AG04450 (cell line): ENCODE data around the gene VAV3. TPM values are rescaled to one million over a fixed set of nuclear protein-coding genes. Genes with fewer than 3 reads are reported as not detected.
"Not testable (repeated sequence)": the region's sequence is repeated elsewhere in the genome, so short reads cannot be mapped to it uniquely, and the experiment has no call there.

ENCODE experiments used
- CTCF ChIA-PET: fragments of 300-600, 350-600 bp; formaldehyde crosslinking; extraction: SDS; loops from one replicate; lab custom pipeline; 2022; ENCODE audit warnings: antibody characterized with exemption, inconsistent platforms; lab: Charles Lee
- POLR2A ChIA-PET: fragments of 350-600 bp; formaldehyde crosslinking; extraction: SDS; loops from one replicate; lab custom pipeline; 2021; ENCODE audit warnings: antibody characterized with exemption, inconsistent platforms; lab: Yijun Ruan, JAX
- DNase-seq: peaks from one replicate; pipeline ENCODE4 v3.0.0-alpha.2; 2011; ENCODE audit warnings: low read depth, low spot score
- H3K27ac ChIP-seq: one replicate; pipeline ENCODE4 v1.5.1; 2012; ENCODE audit warnings: low read depth, low read length, control low read depth
- H3K27me3 ChIP-seq: one replicate; pipeline ENCODE4 v1.6.0; 2012; ENCODE audit warnings: low read length; ENCODE audit not compliant: control insufficient read depth, insufficient read depth
- H3K4me3 ChIP-seq: 2 replicates; pipeline ENCODE4 v1.5.1; 2011; ENCODE audit warnings: mild to moderate bottlenecking, low read depth, low read length, control low read depth
- H3K9me3 ChIP-seq: 2 replicates; pipeline ENCODE4 v1.5.1; 2012; ENCODE audit warnings: low read length; ENCODE audit not compliant: control insufficient read depth, insufficient read depth
- CTCF ChIP-seq: IDR thresholded peaks from 2 replicates; pipeline ENCODE4 v1.5.1; 2011; ENCODE audit warnings: low read depth, low read length, control low read depth, inconsistent platforms
- polyA plus RNA-seq: library from polyadenylated mRNA; depleted of rRNA; stranded (reverse); fragments of >200 nt; gene quantifications from 2 replicates; pipeline ENCODE4 v1.2.3, GENCODE V29; 2011

Gene VAV3
- polyA plus RNA-seq, 1 experiment, result 0.02 TPM

- no peak for TF ChIP-seq CTCF
- no peaks in the 10 kb centered on the region for H3K9me3 ChIP-seq
- DNase-seq, result no peak
- H3K27ac ChIP-seq, result no peak overlapping the region
- H3K4me3 ChIP-seq, result no peak overlapping the region
- POLR2A ChIA-PET, result no interaction called here
- no peaks in the 10 kb centered on the region for H3K27me3 ChIP-seq
- CTCF ChIA-PET, result no interaction called here
These were observed 305.0 kb downstream of the VAV3 start for GRCh38 chr1:107659961-107660360.

GRCh38 chr1:107657356-107657755 lies 307.6 kb downstream of the VAV3 start:
- Histone ChIP-seq H3K4me3 (no peak overlapping the region), H3K27me3 (no peaks in the 10 kb centered on the region), H3K27ac (no peak overlapping the region), H3K9me3 (no peaks in the 10 kb centered on the region)
- TF ChIP-seq CTCF, result no peak
- DNase-seq, result no peak
- POLR2A ChIA-PET, result no interaction called here
- CTCF ChIA-PET, result no interaction called here

GRCh38 chr1:107653765-107654164 lies 311.2 kb downstream of the VAV3 start:
- Histone ChIP-seq H3K4me3 (no peak overlapping the region), H3K27ac (no peak overlapping the region), H3K9me3 (no peaks in the 10 kb centered on the region), H3K27me3 (no peaks in the 10 kb centered on the region)
- ChIA-PET CTCF (no interaction called here), POLR2A (no interaction called here)
- TF ChIP-seq CTCF, result no peak
- DNase-seq, result no peak

GRCh38 chr1:107653005-107653404 lies 312.0 kb downstream of the VAV3 start:
- H3K9me3 ChIP-seq, result no peaks in the 10 kb centered on the region
- no peaks in the 10 kb centered on the region for H3K27me3 ChIP-seq
- no peak for DNase-seq
- H3K27ac ChIP-seq, result no peak overlapping the region
- no peak overlapping the region for H3K4me3 ChIP-seq
- CTCF ChIA-PET, result no interaction called here
- TF ChIP-seq CTCF, result no peak
- POLR2A ChIA-PET, result no interaction called here

GRCh38 chr1:107650825-107651224 lies 314.2 kb downstream of the VAV3 start:
- H3K9me3 ChIP-seq, H3K27me3 ChIP-seq, CTCF ChIA-PET, POLR2A ChIA-PET, H3K4me3 ChIP-seq, H3K27ac ChIP-seq, DNase-seq: not testable (repeated sequence)

- ChIA-PET CTCF (no interaction called here), POLR2A (no interaction called here)
- no peak for TF ChIP-seq CTCF
- no peaks in the 10 kb centered on the region for H3K27me3 ChIP-seq
- no peak overlapping the region for H3K27ac ChIP-seq
- H3K9me3 ChIP-seq, result no peaks in the 10 kb centered on the region
- DNase-seq, result no peak
- no peak overlapping the region for H3K4me3 ChIP-seq
These were observed 316.0 kb downstream of the VAV3 start for GRCh38 chr1:107649023-107649422.
